Naive B cell (primary cell): Measurements from ENCODE around the gene TRIM36. TPM values are rescaled to one million over a fixed set of nuclear protein-coding genes. Genes with fewer than 3 reads are reported as not detected.
A peak's percentile ranks its signal among the peaks of the same experiment; 100 is the strongest.

Experiments
- ATAC-seq, 2 donors: fragments of 150-1000 bp; cut with Tn5 transposase; 2 replicates each; pipeline ENCODE4 v1.10.0; 2021; ENCODE audit warnings: low read depth in 2 of 2, mild to moderate bottlenecking in 2 of 2, moderate library complexity in 2 of 2
- DNase-seq: peaks from one replicate; pipeline ENCODE4 v3.0.0; 2022
- H3K27ac Mint-ChIP-seq, 6 donors: one replicate each; pipeline ENCODE4 v1.8.0; 2020 to 2022; ENCODE audit warnings: mild to moderate bottlenecking in 6 of 6, mixed read lengths in 6 of 6, moderate library complexity in 5 of 6, inconsistent platforms in 2 of 6
- H3K27me3 Mint-ChIP-seq, 3 donors: one replicate each; pipeline ENCODE4 v1.8.0; 2021 to 2022; ENCODE audit warnings: mixed read lengths in 3 of 3, mild to moderate bottlenecking in 1 of 3
- H3K36me3 Mint-ChIP-seq, 2 donors: one replicate each; pipeline ENCODE4 v1.8.0; 2020 to 2022; ENCODE audit warnings: mixed read lengths in 2 of 2, inconsistent platforms in 1 of 2, mild to moderate bottlenecking in 1 of 2
- H3K4me1 Mint-ChIP-seq, 3 donors: one replicate each; pipeline ENCODE4 v1.8.0; 2020 to 2022; ENCODE audit warnings: mixed read lengths in 3 of 3, inconsistent platforms in 1 of 3, mild to moderate bottlenecking in 1 of 3, moderate library complexity in 1 of 3
- H3K4me3 Mint-ChIP-seq, 8 donors: one replicate each; pipeline ENCODE4 v1.8.0; 2020 to 2022; ENCODE audit warnings: mild to moderate bottlenecking in 8 of 8, mixed read lengths in 8 of 8, moderate library complexity in 8 of 8, inconsistent platforms in 2 of 8
- H3K9me3 Mint-ChIP-seq, 7 donors: one replicate each; pipeline ENCODE4 v1.8.0; 2020 to 2022; ENCODE audit warnings: mixed read lengths in 7 of 7, mild to moderate bottlenecking in 5 of 7, inconsistent platforms in 2 of 7, moderate library complexity in 1 of 7
- polyA plus RNA-seq, 6 donors: library from polyadenylated mRNA; unstranded; fragments of 300-500 nt; fragmentation: Illumina TruSeq; gene quantifications; one replicate each; pipeline ENCODE4 v1.2.3, GENCODE V29; 2021; ENCODE audit warnings: low read depth in 6 of 6

The TRIM36 gene
- polyA plus RNA-seq, 6 donors from 2014 or later, result 0.45 TPM; not detected in 5

DNA sequence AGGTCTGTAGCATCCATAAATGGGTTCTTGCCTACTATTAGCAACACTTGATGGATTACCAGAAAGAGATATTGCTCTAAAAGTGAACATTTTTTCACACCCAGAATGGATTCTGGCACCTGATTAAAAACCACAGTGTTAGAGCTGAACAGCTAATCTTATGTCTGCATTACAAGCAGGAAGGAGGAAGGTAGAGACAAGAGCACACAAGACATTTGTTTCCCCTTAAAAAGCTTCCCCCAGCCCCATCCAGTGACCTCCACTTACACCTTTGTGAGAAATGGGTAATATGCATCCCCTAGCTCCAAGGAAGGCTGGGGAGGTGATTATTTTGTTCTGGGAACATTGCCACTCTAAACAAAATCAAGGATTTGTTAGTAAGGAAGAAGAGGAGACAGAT, 12.0 kb upstream of the TRIM36 start:
- Mint-ChIP-seq H3K4me3 (peak overlapping the region in 2 of 8 donors; percentile 52 to 72), H3K4me1 (peaks cover 9 to 25% (median 14%) of the 10 kb centered on the region in 3 donors), H3K27ac (no peak overlapping the region), H3K9me3 (peaks cover 0 to 12% (median 2%) of the 10 kb centered on the region in 7 donors), H3K36me3 (peaks cover 0 to 6% of the 10 kb centered on the region in 2 donors), H3K27me3 (peaks cover 71 to 85% (median 83%) of the 10 kb centered on the region in 3 donors)
- DNase-seq (no peak), ATAC-seq (no peak)

DNA sequence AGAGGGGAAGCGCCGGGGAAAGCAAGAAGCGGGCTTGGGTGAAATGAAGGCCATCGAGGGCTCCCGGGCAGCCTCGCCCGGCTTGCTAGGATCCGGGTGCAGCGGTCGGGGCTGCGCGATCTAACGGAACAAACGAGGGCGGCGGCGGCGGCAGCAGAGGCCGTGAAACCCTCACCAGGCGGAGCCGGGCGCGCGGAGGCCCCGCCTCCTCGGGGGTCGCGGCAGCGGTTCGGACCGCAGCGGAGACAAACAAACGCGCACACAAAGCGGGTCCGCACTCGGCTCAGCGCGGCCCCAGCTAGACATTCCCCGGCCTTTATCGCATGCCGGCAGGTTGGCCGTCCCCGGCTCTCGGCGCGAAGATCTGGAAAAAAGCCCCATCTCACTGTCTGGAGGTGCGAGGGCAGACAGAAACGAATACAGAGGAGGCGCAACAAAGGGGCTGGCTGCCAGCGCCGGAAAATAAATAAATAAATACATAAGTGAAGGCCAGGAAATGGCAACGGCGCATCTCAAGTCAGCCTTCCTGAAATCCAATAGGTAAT, 10.5 kb upstream of the TRIM36 start:
- ATAC-seq (peak; percentile 69 to 75), DNase-seq (peak; percentile 27)
- peaks cover 73 to 83% (median 75%) of the 10 kb centered on the region in 3 donors for H3K27me3 Mint-ChIP-seq
- H3K27ac Mint-ChIP-seq, result peak overlapping the region in 5 of 6 donors; percentile 33 to 91 (median 69)
- peaks cover 0 to 12% (median 2%) of the 10 kb centered on the region in 7 donors for H3K9me3 Mint-ChIP-seq
- H3K36me3 Mint-ChIP-seq, result peaks cover 0 to 6% of the 10 kb centered on the region in 2 donors
- H3K4me1 Mint-ChIP-seq, result peaks cover 9 to 25% (median 14%) of the 10 kb centered on the region in 3 donors
- H3K4me3 Mint-ChIP-seq, result peak overlapping the region; percentile 73 to 96 (median 88)

DNA sequence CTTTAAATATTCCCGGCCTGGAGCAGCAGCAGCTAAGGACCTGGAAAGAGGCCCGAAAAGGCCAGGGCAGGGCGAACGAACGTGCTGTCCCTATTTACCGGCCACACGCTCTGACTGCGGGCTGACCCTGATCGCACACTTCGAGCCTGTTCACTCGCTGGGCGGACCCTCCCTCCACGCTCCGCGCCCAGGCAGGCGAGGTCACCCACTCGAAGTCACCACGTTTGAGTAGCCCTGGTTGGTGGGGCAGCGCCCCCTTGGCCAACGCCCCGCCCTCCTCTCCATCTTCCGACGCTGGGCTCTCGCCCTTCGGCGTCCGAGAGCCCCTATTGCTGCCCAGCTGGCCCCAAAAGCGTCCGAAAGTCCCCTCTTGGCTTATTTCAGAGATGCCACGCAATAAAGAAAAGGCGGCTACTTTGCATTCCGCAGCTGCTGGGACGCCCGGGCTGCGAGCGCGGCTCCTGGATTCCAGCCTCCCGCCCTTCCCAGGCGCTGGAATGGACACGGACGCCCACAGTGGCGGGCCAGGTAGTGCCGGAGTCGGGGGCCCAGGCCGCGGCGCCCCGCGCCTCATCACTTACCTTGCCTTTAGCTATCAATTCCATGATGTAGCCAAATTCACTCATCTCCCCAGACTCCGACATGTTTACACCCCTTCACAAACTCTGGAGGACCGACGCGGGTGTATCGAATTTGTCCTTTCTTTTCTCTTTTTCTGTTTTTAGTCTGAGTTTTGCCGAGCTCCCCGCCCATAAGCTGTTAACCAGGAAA, 9.9 kb upstream of the TRIM36 start:
- no peak for DNase-seq
- Mint-ChIP-seq H3K9me3 (peaks cover 0 to 12% (median under 1%) of the 10 kb centered on the region in 7 donors), H3K4me1 (peaks cover 9 to 25% (median 14%) of the 10 kb centered on the region in 3 donors), H3K36me3 (peaks cover 0 to 6% of the 10 kb centered on the region in 2 donors), H3K4me3 (peak overlapping the region; percentile 73 to 96 (median 88)), H3K27me3 (peaks cover 70 to 82% (median 71%) of the 10 kb centered on the region in 3 donors), H3K27ac (peak overlapping the region in 4 of 6 donors; percentile 33 to 91 (median 68))
- ATAC-seq, result peak; percentile 32 to 36

DNA sequence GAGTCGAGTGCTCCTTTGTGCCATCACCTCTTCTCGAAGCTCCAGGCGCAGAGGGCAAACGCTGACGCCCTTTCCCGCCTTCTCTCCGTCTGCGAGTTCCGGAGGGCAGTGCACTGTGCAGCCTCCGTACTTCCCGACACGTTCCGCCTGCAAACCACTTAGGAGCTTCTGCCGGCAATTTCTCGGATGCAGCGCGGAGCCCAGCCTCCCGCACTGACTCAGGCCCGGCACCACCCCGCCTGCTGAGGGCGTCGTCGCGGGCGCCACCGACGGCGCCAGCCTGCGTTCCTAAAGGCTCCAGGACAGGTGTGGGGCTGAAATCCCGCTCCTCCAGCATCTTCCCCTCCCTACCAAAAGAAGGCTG, 9.3 kb upstream of the TRIM36 start:
- ATAC-seq (no peak), DNase-seq (no peak)
- H3K36me3 Mint-ChIP-seq, result peaks cover 0 to 6% of the 10 kb centered on the region in 2 donors
- H3K27ac Mint-ChIP-seq, result no peak overlapping the region
- peaks cover 9 to 25% (median 14%) of the 10 kb centered on the region in 3 donors for H3K4me1 Mint-ChIP-seq
- H3K9me3 Mint-ChIP-seq, result peaks cover 0 to 12% (median 0%) of the 10 kb centered on the region in 7 donors
- peak overlapping the region in 6 of 8 donors; percentile 29 to 89 (median 80) for H3K4me3 Mint-ChIP-seq
- peaks cover 70 to 79% (median 71%) of the 10 kb centered on the region in 3 donors for H3K27me3 Mint-ChIP-seq

DNA sequence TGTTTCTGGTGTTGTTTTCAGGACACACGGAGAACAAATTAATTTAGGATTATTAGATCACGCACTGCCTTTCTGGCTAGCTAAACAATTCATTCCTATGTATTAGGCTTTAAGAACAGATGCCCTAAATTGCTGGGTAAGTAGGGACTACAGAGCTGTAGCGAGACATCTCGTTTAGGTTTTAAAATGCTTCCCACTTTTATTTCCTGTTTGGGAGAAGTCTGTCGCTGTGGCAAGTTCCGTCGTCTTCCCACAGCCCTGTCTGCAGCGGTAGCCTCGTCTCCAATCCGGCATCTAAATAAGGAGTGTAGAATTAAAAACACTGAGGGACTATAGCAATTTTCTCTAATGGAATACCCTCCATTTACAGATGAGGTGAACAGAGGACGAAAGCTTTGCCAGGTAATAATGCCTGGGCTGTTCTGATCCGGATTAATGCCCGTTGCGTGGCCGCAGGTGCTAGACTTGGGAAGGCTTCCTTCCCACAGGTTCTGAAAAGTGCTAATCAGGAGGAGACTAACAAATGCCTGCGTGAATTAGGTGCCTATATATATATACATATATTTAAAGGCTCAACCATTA, 1.3 kb upstream of the TRIM36 start:
- peaks cover 4 to 18% (median 9%) of the 10 kb centered on the region in 3 donors for H3K4me1 Mint-ChIP-seq
- ATAC-seq, result no peak
- no peak for DNase-seq
- peak overlapping the region in 1 of 6 donors; percentile 26 for H3K27ac Mint-ChIP-seq
- H3K36me3 Mint-ChIP-seq, result peaks cover 9 to 15% of the 10 kb centered on the region in 2 donors
- H3K4me3 Mint-ChIP-seq, result peak overlapping the region; percentile 79 to 91 (median 86)
- peaks cover 44 to 76% (median 48%) of the 10 kb centered on the region in 3 donors for H3K27me3 Mint-ChIP-seq
- peaks cover 8 to 22% (median 18%) of the 10 kb centered on the region in 7 donors for H3K9me3 Mint-ChIP-seq

DNA sequence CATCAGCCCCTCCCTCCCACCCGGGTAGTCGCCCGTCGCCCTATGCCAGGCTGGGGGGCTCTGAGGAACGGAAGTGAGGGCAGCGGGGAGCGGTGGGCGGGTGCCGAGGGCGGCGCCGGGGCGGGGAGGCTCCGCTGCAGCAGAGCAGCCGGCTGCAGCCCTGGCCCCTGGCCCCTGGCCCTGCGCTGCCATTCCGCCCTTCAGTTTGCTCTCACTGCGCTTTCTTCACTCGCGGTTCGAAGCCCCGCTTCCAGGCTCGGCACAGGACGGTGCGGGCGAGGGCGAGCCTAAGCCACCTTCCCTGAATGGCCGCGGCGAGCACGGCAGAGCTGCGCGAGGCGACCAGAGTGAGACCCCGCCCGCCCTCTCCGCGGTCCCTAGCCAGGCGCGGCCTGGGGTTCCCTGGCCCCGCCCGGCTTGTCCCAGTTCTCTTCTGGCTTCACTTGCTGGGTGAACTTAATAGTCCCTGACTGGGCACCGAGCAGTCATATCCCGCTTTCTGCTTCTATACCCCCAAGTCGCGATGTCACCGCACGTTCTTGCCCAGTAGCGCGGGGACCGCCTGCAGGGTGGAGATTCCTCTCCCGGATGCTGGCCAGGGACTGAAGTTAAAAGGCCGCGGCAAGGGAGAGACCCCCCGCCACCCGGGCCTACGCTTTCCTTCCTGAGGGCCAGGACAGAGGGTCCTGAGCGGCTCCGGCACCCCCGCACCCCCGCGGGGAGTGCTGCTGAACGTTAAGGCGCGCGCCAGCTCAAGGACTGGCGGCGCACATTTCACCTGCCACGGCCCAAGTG, 623 bp upstream of the TRIM36 start:
- H3K36me3 Mint-ChIP-seq, result peaks cover 9 to 15% of the 10 kb centered on the region in 2 donors

DNA sequence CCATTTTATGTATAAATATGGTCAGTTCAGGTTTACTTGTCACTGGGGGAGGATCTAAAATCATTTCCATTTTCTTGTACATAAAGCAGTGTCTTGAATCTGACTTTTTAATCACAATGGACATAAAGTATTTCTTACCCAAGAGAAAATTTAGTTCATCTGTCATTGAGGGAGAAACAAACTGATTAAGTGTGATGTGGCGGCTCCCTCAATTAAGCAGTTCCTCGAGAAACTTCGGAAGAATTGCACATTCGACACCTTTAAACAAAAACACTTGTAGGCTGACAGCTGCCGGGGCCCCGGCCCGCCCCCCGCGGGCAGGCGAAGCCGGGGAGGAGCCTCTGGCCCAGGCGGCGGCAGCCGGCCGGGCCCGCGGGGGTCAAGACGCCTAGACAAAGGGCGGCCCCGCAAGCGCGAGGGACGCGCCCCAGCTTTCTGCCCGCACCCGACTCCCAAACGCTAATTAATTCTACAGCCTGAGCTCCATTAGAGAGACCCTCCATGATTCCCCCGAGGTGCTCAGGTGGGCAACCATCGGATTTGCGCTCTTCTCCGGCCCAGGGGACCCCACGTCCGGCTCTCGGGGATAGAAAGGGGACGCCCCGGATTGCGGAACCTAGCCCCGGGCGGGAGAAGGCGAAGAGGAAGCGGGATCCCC, 750 bp downstream of the TRIM36 start:
- Mint-ChIP-seq H3K36me3 (peaks cover 15 to 17% of the 10 kb centered on the region in 2 donors), H3K27me3 (peaks cover 38 to 86% (median 40%) of the 10 kb centered on the region in 3 donors), H3K4me1 (peaks cover 4 to 18% (median 9%) of the 10 kb centered on the region in 3 donors), H3K9me3 (peaks cover 14 to 36% (median 32%) of the 10 kb centered on the region in 7 donors), H3K27ac (peak overlapping the region in 2 of 6 donors; percentile 8 to 82), H3K4me3 (peak overlapping the region; percentile 83 to 92 (median 86))
- ATAC-seq, result no peak
- no peak for DNase-seq

More for the DNA sequence above, 623 bp upstream of the TRIM36 start:
- Mint-ChIP-seq H3K27ac (peak overlapping the region in 1 of 6 donors; percentile 26), H3K4me1 (peaks cover 4 to 18% (median 9%) of the 10 kb centered on the region in 3 donors), H3K9me3 (peaks cover 10 to 22% (median 20%) of the 10 kb centered on the region in 7 donors), H3K27me3 (peaks cover 44 to 81% (median 46%) of the 10 kb centered on the region in 3 donors), H3K4me3 (peak overlapping the region; percentile 83 to 92 (median 86))
- DNase-seq (peak; percentile 19), ATAC-seq (peak; percentile 15 to 24)

DNA sequence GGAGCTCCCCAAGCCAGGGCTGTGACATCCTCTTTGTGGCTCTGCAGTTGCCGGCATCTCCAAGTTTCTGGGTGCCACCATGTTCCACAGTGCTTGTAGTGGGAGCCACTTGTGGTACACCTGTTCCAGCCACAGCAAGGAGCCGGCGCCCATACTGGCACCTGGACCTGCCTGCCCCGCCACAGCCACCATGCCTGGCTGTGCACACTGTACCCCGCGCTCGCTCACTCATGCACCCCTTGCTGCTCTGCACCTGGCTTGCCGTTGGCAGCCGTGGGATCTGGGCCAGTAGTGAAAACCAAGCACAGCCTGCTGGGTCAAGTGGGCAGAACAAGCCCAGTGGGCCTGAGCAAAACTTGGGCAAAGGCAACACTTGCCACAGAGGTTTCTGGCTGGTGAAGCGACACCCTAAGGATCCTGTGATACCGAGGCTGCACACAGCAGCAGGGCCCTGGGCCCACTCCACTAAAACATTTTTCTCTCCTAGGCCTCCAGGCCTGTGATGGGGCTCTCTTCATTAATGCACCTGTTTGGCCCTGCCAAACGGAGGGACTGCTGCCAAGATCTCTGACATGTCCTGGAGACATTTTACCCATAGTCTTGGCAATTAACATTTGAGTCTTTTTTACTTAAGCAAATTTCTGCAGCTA, 2.8 kb downstream of the TRIM36 start:
- Mint-ChIP-seq H3K36me3 (peaks cover 15 to 17% of the 10 kb centered on the region in 2 donors), H3K27ac (no peak overlapping the region), H3K9me3 (peaks cover 14 to 37% (median 32%) of the 10 kb centered on the region in 7 donors), H3K4me3 (peak overlapping the region in 1 of 8 donors; percentile 62), H3K4me1 (peaks cover 4 to 18% (median 9%) of the 10 kb centered on the region in 3 donors), H3K27me3 (peaks cover 30 to 80% (median 34%) of the 10 kb centered on the region in 3 donors)
- DNase-seq (no peak), ATAC-seq (no peak)

DNA sequence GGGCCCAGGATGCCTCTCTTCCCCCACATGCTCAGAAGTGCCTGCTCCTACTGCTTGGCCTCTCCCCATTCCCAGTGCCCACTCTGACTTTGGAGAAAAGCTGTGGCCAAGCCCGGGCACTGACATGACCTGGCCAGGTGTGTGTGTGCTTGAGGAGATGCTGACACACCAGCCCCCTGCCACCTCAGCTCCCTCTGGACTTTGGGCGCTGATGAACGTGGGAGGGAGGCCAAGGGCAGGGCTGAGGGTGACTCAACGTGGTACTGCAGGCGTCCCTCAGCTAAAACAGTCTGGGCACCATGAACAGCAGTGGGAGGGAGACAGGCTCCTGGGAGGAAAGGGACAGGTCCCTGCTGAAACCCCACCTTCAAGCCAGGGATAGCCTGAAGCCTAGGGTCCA, 3.9 kb downstream of the TRIM36 start:
- no peak for ATAC-seq
- H3K36me3 Mint-ChIP-seq, result peaks cover 15 to 17% of the 10 kb centered on the region in 2 donors

DNA sequence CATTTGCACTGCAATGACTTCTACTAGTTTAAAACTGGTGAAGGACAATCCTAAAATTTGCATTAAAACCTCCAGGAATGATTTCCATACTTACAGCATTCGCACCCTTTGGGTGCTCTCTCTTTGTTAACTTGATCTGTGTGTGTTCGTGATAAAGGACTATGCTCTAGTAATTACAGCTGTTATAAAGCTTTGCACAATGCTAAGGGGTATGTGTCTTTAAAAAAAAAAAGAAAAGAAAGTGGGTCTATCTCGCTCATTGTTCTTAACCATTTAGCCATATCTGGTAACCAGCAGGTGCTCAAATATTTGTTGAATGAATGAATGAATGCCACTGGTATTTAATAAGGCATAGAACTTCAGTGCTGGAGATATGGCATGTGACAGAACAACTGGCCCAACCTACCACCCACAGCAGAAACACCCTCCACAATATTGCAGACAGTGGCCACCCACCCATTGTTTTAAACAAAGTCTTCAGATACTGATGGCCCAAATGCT, 8.7 kb downstream of the TRIM36 start:
- Mint-ChIP-seq H3K4me1 (no peaks in the 10 kb centered on the region), H3K27ac (peak overlapping the region in 1 of 6 donors; percentile 5), H3K27me3 (peaks cover 21 to 58% (median 26%) of the 10 kb centered on the region in 3 donors), H3K36me3 (peaks cover 0 to 8% of the 10 kb centered on the region in 2 donors), H3K9me3 (peaks cover 0 to 19% (median 14%) of the 10 kb centered on the region in 7 donors), H3K4me3 (no peak overlapping the region)
- ATAC-seq (no peak), DNase-seq (no peak)

More for the DNA sequence above, 3.9 kb downstream of the TRIM36 start:
- peak overlapping the region in 1 of 8 donors; percentile 1 for H3K4me3 Mint-ChIP-seq
- peaks cover 4 to 13% (median 4%) of the 10 kb centered on the region in 3 donors for H3K4me1 Mint-ChIP-seq
- H3K27ac Mint-ChIP-seq, result peak overlapping the region in 1 of 6 donors; percentile 21
- H3K9me3 Mint-ChIP-seq, result peaks cover 14 to 37% (median 32%) of the 10 kb centered on the region in 7 donors
- peaks cover 25 to 77% (median 37%) of the 10 kb centered on the region in 3 donors for H3K27me3 Mint-ChIP-seq
- no peak for DNase-seq

DNA sequence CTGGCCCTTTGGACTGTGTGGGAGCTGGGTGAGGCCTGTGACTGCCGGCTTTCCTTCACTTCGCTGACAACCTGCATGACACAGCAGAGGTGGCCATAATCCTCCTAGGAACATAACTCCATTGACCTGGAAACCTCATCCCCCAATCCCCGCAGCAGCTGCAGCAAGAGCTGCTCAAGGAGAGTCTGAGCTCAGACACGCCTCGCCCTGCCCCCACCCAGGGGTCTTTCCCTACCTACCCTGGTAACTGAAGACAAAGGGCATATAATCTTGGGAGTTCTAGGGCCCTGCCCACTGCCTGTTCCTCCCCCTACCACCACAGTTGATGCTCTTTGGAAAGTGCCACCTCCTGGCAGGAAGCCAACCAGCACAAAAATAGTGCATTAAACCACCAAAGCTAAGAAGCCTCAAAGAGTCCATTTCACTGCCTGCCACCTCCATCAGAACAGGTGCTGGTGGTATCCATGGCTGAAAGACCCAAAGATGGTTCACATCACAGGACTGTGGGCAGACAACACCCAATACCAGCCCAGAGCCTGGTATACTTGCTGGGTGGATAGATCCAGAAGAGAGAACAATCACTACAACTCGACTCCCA, 18.4 kb downstream of the TRIM36 start:
- H3K4me1 Mint-ChIP-seq, result no peaks in the 10 kb centered on the region
- DNase-seq, result no peak
- no peak overlapping the region for H3K27ac Mint-ChIP-seq
- no peak for ATAC-seq
- H3K9me3 Mint-ChIP-seq, result peaks cover 15 to 46% (median 31%) of the 10 kb centered on the region in 7 donors
- H3K36me3 Mint-ChIP-seq, result peaks cover 11 to 33% of the 10 kb centered on the region in 2 donors
- H3K27me3 Mint-ChIP-seq, result peaks cover 41 to 64% (median 56%) of the 10 kb centered on the region in 3 donors
- peak overlapping the region in 1 of 8 donors; percentile 35 for H3K4me3 Mint-ChIP-seq
